GM12865 (cell line): Measurements from ENCODE around the gene PNMA6E.

Experiments
- DNase-seq: peaks from one replicate; pipeline ENCODE4 v3.0.0; 2010; ENCODE audit warnings: low read depth
- H3K4me3 ChIP-seq: 2 replicates; pipeline ENCODE4 v1.5.1; 2011; ENCODE audit warnings: mild to moderate bottlenecking, low read depth, low read length, control low read depth
- CTCF ChIP-seq: IDR thresholded peaks from 2 replicates; pipeline ENCODE4 v1.5.1; 2011; ENCODE audit warnings: low read length, control low read depth, low read depth, inconsistent platforms; ENCODE audit not compliant: insufficient read depth; ENCODE audit errors: missing control alignments

The PNMA6E gene

GRCh38 chrX:153348421-153348820 lies 52.7 kb downstream of the PNMA6E start:
- DNase-seq = no peak
- TF ChIP-seq CTCF = no peak
- H3K4me3 ChIP-seq = no peak overlapping the region

- no peak for TF ChIP-seq CTCF
Observed at GRCh38 chrX:153347530-153347929, 53.6 kb downstream of the PNMA6E start.

More at GRCh38 chrX:153347530-153347929, 53.6 kb downstream of the PNMA6E start:
- DNase-seq = no peak
- H3K4me3 ChIP-seq = no peak overlapping the region
